Head of caudate nucleus (tissue), 42 donors: Measurements from ENCODE around the gene GNAO1.

Experiments
- DNase-seq, 42 donors: peaks; one replicate each; pipeline versions ENCODE4 v3.0.0 to v3.0.0-alpha.2; 2020 to 2021; ENCODE audit warnings: mixed read lengths in 7 of 42
- intact Hi-C: fragments of 100-400 bp; cut with DNase I; formaldehyde crosslinking; loops from one replicate; pipeline ENCODE4 v1.15.0; 2022

The GNAO1 gene

GRCh38 chr16:56227936-56228335 lies 36.6 kb downstream of the GNAO1 start:
- no peak for DNase-seq
- intact Hi-C loops = no loop called here

GRCh38 chr16:56228476-56228875 lies 37.2 kb downstream of the GNAO1 start:
- DNase-seq = no peak
- intact Hi-C loops = no loop called here

- intact Hi-C loops = no loop called here
- peak in 1 of 42 donors; percentile 15 for DNase-seq
These were observed 42.7 kb downstream of the GNAO1 start for GRCh38 chr16:56233795-56234566.

- intact Hi-C loops = loop anchor here (5.0 kb wide), 1 partner anchor 42 kb away; the partner anchor contains the start of gene GNAO1
- DNase-seq = no peak
These were observed 43.4 kb downstream of the GNAO1 start for GRCh38 chr16:56234737-56235136.

GRCh38 chr16:56237451-56237930 lies 46.2 kb downstream of the GNAO1 start:
- DNase-seq = peak in 5 of 42 donors; percentile 26 to 78 (median 59)
- intact Hi-C loops = loop anchor here (5.0 kb wide), 1 partner anchor 45 kb away; the partner anchor contains the start of gene GNAO1

GRCh38 chr16:56238188-56238587 lies 46.9 kb downstream of the GNAO1 start:
- intact Hi-C loops = loop anchor here (5.0 kb wide), 1 partner anchor 46 kb away; the partner anchor contains the start of gene GNAO1
- DNase-seq = peak in 2 of 42 donors; percentile 6

- peak in 3 of 42 donors; percentile 8 to 43 (median 11) for DNase-seq
- intact Hi-C loops = no loop called here
These were observed 50.3 kb downstream of the GNAO1 start for GRCh38 chr16:56241596-56241995.

- peak in 1 of 42 donors; percentile 31 for DNase-seq
- intact Hi-C loops = no loop called here
These were observed 51.5 kb downstream of the GNAO1 start for GRCh38 chr16:56242740-56243139.

- DNase-seq = peak in 4 of 42 donors; percentile 2 to 19 (median 5)
- intact Hi-C loops = no loop called here
These were observed 53.3 kb downstream of the GNAO1 start for GRCh38 chr16:56244612-56245011.

GRCh38 chr16:56245197-56245596 lies 53.9 kb downstream of the GNAO1 start:
- peak in 6 of 42 donors; percentile 8 to 68 (median 18) for DNase-seq
- intact Hi-C loops = no loop called here

- intact Hi-C loops = no loop called here
- peak; percentile 69 to 95 (median 86) for DNase-seq
These were observed 54.9 kb downstream of the GNAO1 start for GRCh38 chr16:56246051-56246817.

GRCh38 chr16:56247018-56247417 lies 55.7 kb downstream of the GNAO1 start:
- intact Hi-C loops = no loop called here
- peak in 13 of 42 donors; percentile 20 to 74 (median 57) for DNase-seq

- intact Hi-C loops = no loop called here
- DNase-seq = peak in 1 of 42 donors; percentile 29
These were observed 56.5 kb downstream of the GNAO1 start for GRCh38 chr16:56247808-56248207.

- peak in 10 of 42 donors; percentile 36 to 65 (median 52) for DNase-seq
- intact Hi-C loops = no loop called here
These were observed 61.5 kb downstream of the GNAO1 start for GRCh38 chr16:56252835-56253234.

GRCh38 chr16:56255904-56256303 lies 64.6 kb downstream of the GNAO1 start:
- intact Hi-C loops = no loop called here
- peak in 6 of 42 donors; percentile 8 to 59 (median 30) for DNase-seq

- intact Hi-C loops = no loop called here
- DNase-seq = peak in 7 of 42 donors; percentile 7 to 71 (median 31)
These were observed 66.0 kb downstream of the GNAO1 start for GRCh38 chr16:56257239-56257638.

- intact Hi-C loops = no loop called here
- peak in 14 of 42 donors; percentile 3 to 82 (median 56) for DNase-seq
These were observed 66.5 kb downstream of the GNAO1 start for GRCh38 chr16:56257666-56258342.

GRCh38 chr16:56258508-56259424 lies 67.5 kb downstream of the GNAO1 start:
- peak in 31 of 42 donors; percentile 44 to 89 (median 67) for DNase-seq
- intact Hi-C loops = no loop called here
